Panc1 (cell line): Measurements from ENCODE around the gene CAMKMT. TPM values are rescaled to one million over a fixed set of nuclear protein-coding genes. Genes with fewer than 3 reads are reported as not detected.

Experiments
- ATAC-seq: fragments of 200-7000 bp; cut with Tn5 transposase; 2 replicates; pipeline ENCODE4 v1.9.1; 2020; ENCODE audit warnings: mild to moderate bottlenecking, moderate library complexity
- BruUV-seq: library from RNA; stranded (reverse); fragments of 400-500 nt; replicated peaks from 2 replicates; lab custom pipeline; 2021; lab: Mats Ljungman, UMichigan
- CTCF ChIA-PET: fragments of 300-600 bp; sonication (Branson Sonifier 250); formaldehyde crosslinking; loops from one replicate; lab custom pipeline; 2022; ENCODE audit warnings: antibody characterized with exemption; lab: Charles Lee
- POLR2A ChIA-PET: fragments of 300-600 bp; sonication (Branson Sonifier 250); formaldehyde crosslinking; loops from one replicate; lab custom pipeline; 2022; ENCODE audit warnings: antibody characterized with exemption; lab: Charles Lee
- DNase-seq: peaks from one replicate; pipeline ENCODE4 v3.0.0-alpha.2; 2010; ENCODE audit warnings: low read depth, low spot score
- H3K27ac ChIP-seq: 2 replicates; pipeline ENCODE4 v1.5.1; 2011; ENCODE audit warnings: mild to moderate bottlenecking, low read length, inconsistent platforms
- H3K27me3 ChIP-seq: fragments of 200-500 bp; sonication (Bioruptor generic); 2 replicates; pipeline ENCODE4 v1.6.0; 2014; ENCODE audit warnings: low read length, inconsistent platforms; ENCODE audit not compliant: control insufficient read depth, insufficient read depth
- H3K36me3 ChIP-seq: fragments of 200-500 bp; sonication (Bioruptor generic); 2 replicates; pipeline ENCODE4 v1.5.1; 2014; ENCODE audit warnings: inconsistent platforms, mild to moderate bottlenecking, low read length, moderate library complexity; ENCODE audit not compliant: control insufficient read depth, insufficient read depth
- H3K4me1 ChIP-seq: 2 replicates; pipeline ENCODE4 v1.5.1; 2011; ENCODE audit warnings: inconsistent platforms, mild to moderate bottlenecking, low read length, moderate library complexity; ENCODE audit not compliant: control insufficient read depth, insufficient read depth
- H3K4me3 ChIP-seq, 2 experiments: 2 replicates each; pipeline ENCODE4 v1.5.1; 2011 to 2012; ENCODE audit warnings: low read depth in 2 of 2, low read length in 2 of 2, mild to moderate bottlenecking in 2 of 2, inconsistent platforms in 1 of 2, moderate library complexity in 1 of 2
- H3K9me3 ChIP-seq: fragments of 200-500 bp; sonication (Bioruptor generic); 2 replicates; pipeline ENCODE4 v1.5.1; 2014; ENCODE audit warnings: low read depth, mild to moderate bottlenecking, inconsistent platforms, low read length, moderate library complexity; ENCODE audit not compliant: control insufficient read depth, insufficient read depth
- POLR2AphosphoS5 ChIP-seq: IDR thresholded peaks from 2 replicates; pipeline ENCODE4 v1.6.1; 2012; ENCODE audit warnings: mild to moderate bottlenecking, low read depth, low read length, moderate library complexity
- SIN3A ChIP-seq: IDR thresholded peaks from 2 replicates; pipeline ENCODE4 v1.6.1; 2012; ENCODE audit warnings: low read depth, mild to moderate bottlenecking, low read length, moderate library complexity, borderline replicate concordance; ENCODE audit not compliant: insufficient read depth
- TCF7L2 ChIP-seq: IDR thresholded peaks from 2 replicates; pipeline ENCODE4 v1.6.1; 2011; ENCODE audit warnings: mild to moderate bottlenecking, low read depth, low read length, inconsistent platforms
- in situ Hi-C: cut with HindIII; loops from 2 replicates; pipeline ENCODE4 v1.10.0; 2016; ENCODE audit warnings: low sequenced_read_pairs, low pct_unique_long_range_greater_than_20kb
- intact Hi-C: fragments of 100-400 bp; cut with micrococcal nuclease; formaldehyde crosslinking; loops from one replicate; pipeline ENCODE4 v1.10.0; 2022; ENCODE audit not compliant: unreplicated experiment
- total RNA-seq: library from RNA; stranded (reverse); gene quantifications from one replicate; pipeline ENCODE4 v1.2.1, GENCODE V29; 2021; ENCODE audit not compliant: unreplicated experiment
- TF ChIP-seq, protein P1 (sequence below): fragments of 450-650 bp; IDR thresholded peaks from 2 replicates; pipeline ENCODE4 v1.5.1; 2017; ENCODE audit warnings: mild to moderate bottlenecking
- TF ChIP-seq, protein P2 (sequence below), 2 experiments: IDR thresholded peaks; 2 replicates each; pipeline ENCODE4 v1.6.1; 2011 to 2012; ENCODE audit warnings: low read depth in 2 of 2, control low read depth in 1 of 2, low read length in 1 of 2, mild to moderate bottlenecking in 1 of 2, moderate library complexity in 1 of 2; ENCODE audit not compliant: insufficient read depth in 1 of 2

CAMKMT gene
- total RNA-seq, 1 experiment from 2014 or later, result 12.6 TPM

DNA sequence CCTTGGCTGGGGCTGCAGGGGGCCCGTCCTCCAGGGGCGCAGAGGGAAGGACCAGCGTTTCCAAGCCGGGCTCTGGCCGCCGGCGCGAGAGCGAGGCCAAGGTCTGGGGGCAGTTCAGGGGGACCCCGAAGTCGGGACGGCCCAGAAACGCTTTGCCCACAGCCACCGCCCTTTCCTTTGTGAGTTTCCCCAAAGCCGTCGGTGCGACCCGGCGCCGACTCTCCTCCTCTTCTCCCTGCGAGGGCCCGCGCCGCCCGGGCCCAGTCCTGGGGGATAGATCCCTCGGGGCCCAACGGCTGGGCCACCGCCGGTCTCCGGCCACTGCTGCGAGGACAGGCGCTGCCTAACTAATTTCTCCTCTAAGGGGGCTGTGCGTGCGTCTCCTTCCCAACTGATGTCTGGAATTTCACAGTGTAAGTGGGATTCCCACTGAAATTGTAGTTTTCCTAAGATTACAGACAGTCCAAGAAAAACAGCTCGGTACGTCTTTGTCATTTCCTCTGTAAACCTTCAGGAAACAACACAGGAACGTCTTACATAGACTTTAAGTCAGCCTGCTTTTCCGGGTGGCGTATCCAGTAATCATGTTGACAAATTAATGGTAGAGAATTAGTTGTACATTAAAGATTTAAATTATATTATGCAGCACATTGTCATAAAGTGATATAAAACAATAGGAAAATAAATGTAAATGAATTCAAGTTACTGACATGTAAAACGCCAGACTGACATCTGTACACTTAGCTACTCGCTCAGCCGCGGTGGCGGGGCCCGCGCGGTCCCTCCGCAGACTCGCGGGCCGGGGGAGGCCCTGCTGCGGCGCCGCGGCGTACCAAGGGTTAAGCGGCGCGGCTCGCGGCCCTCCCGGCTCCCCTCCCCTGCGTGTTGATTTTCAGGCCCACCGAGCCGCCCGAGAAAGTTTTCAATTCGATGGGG, 440.4 kb downstream of the CAMKMT start:
- intact Hi-C loops (no loop called here), in situ Hi-C loops (no loop called here)
- H3K9me3 ChIP-seq, result no peaks in the 10 kb centered on the region
- DNase-seq (no peak), ATAC-seq (no peak)
- H3K27ac ChIP-seq, result no peak overlapping the region
- ChIA-PET CTCF (no interaction called here), POLR2A (interaction anchor here (0.5 kb wide), 1 partner anchor 54 kb away, joined by 3 read pairs; no protein-coding TSS in a partner anchor)
- TF ChIP-seq TCF7L2 (no peak), POLR2AphosphoS5 (no peak), SIN3A (no peak)
- TF ChIP-seq, protein P1, sequence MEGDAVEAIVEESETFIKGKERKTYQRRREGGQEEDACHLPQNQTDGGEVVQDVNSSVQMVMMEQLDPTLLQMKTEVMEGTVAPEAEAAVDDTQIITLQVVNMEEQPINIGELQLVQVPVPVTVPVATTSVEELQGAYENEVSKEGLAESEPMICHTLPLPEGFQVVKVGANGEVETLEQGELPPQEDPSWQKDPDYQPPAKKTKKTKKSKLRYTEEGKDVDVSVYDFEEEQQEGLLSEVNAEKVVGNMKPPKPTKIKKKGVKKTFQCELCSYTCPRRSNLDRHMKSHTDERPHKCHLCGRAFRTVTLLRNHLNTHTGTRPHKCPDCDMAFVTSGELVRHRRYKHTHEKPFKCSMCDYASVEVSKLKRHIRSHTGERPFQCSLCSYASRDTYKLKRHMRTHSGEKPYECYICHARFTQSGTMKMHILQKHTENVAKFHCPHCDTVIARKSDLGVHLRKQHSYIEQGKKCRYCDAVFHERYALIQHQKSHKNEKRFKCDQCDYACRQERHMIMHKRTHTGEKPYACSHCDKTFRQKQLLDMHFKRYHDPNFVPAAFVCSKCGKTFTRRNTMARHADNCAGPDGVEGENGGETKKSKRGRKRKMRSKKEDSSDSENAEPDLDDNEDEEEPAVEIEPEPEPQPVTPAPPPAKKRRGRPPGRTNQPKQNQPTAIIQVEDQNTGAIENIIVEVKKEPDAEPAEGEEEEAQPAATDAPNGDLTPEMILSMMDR, result no peak
- TF ChIP-seq, protein P2, sequence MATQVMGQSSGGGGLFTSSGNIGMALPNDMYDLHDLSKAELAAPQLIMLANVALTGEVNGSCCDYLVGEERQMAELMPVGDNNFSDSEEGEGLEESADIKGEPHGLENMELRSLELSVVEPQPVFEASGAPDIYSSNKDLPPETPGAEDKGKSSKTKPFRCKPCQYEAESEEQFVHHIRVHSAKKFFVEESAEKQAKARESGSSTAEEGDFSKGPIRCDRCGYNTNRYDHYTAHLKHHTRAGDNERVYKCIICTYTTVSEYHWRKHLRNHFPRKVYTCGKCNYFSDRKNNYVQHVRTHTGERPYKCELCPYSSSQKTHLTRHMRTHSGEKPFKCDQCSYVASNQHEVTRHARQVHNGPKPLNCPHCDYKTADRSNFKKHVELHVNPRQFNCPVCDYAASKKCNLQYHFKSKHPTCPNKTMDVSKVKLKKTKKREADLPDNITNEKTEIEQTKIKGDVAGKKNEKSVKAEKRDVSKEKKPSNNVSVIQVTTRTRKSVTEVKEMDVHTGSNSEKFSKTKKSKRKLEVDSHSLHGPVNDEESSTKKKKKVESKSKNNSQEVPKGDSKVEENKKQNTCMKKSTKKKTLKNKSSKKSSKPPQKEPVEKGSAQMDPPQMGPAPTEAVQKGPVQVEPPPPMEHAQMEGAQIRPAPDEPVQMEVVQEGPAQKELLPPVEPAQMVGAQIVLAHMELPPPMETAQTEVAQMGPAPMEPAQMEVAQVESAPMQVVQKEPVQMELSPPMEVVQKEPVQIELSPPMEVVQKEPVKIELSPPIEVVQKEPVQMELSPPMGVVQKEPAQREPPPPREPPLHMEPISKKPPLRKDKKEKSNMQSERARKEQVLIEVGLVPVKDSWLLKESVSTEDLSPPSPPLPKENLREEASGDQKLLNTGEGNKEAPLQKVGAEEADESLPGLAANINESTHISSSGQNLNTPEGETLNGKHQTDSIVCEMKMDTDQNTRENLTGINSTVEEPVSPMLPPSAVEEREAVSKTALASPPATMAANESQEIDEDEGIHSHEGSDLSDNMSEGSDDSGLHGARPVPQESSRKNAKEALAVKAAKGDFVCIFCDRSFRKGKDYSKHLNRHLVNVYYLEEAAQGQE (IDR thresholded peaks at IDR 0.05; ENCODE audit: insufficient read depth in 1 of 2, low read depth in 2 of 2, low read length in 1 of 2), result no peak
- BruUV-seq, result no TSS peak
- H3K36me3 ChIP-seq, result no peaks in the 10 kb centered on the region
- no peak overlapping the region for H3K4me3 ChIP-seq
- no peaks in the 10 kb centered on the region for H3K4me1 ChIP-seq
- H3K27me3 ChIP-seq, result peaks cover 18% of the 10 kb centered on the region

DNA sequence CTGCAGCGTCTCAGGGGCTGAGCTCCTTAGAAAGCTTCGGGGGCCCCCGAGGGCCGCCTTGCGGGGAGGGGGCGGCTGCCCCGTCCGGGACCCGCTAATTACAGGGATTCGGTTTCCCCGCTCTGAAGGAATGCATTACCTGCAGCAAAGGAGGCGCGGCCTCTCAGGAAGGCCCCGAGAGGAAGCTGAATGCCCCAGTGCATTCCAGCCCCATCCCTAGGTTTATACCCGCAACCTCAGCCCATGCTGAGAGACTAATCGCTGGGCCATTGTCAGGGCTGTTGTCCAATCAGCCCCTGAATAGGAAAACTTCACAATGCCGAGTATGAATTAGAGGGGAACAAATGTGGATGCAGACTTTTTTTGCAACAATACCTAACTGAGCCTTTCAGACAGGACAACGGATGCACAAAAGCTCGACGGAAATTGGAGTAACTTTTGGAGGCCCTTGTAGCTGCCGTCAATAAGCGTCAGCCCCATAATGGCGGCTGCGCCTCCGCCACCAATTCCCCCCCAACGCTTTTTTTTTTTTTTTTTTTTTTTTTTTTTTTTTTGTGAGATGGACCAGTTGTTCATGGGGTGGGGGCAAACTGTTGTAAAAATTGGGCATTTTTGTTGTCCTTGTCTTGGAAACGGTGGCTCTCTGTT, 441.2 kb downstream of the CAMKMT start:
- Histone ChIP-seq H3K27ac (no peak overlapping the region), H3K4me1 (no peaks in the 10 kb centered on the region), H3K9me3 (no peaks in the 10 kb centered on the region), H3K36me3 (no peaks in the 10 kb centered on the region), H3K4me3 (no peak overlapping the region), H3K27me3 (peaks cover 26% of the 10 kb centered on the region)
- in situ Hi-C loops (no loop called here), intact Hi-C loops (no loop called here)
- POLR2A ChIA-PET, result no interaction called here
- TF ChIP-seq TCF7L2 (no peak), SIN3A (no peak), POLR2AphosphoS5 (no peak)
- TF ChIP-seq, protein P1, result no peak
- TF ChIP-seq, protein P2 (IDR thresholded peaks at IDR 0.05; ENCODE audit: insufficient read depth in 1 of 2, low read depth in 2 of 2, low read length in 1 of 2), result no peak
- no TSS peak for BruUV-seq
- CTCF ChIA-PET, result no interaction called here
- DNase-seq, result no peak
- ATAC-seq, result no peak
